NCI-H2171 treated with DMSO at 0.1 percent for 48 hours (cell line): ENCODE results near the gene ME1.

ENCODE experiments used
- DNase-seq: peaks from one replicate; lab custom pipeline; 2025; lab: John Stamatoyannopoulos, UW

Gene ME1

GRCh38 chr6:83190626-83191025 is 240.2 kb downstream of the ME1 start:
- DNase-seq = no peak

- DNase-seq = no peak
Measured at GRCh38 chr6:83188501-83188900, 242.3 kb downstream of the ME1 start.

- DNase-seq = no peak
Measured at GRCh38 chr6:83185096-83185495, 245.8 kb downstream of the ME1 start.

- no peak for DNase-seq
Measured at GRCh38 chr6:83183082-83183828, 247.6 kb downstream of the ME1 start.

- no peak for DNase-seq
Measured at GRCh38 chr6:83182114-83182513, 248.7 kb downstream of the ME1 start.

GRCh38 chr6:83180426-83180950 is 250.4 kb downstream of the ME1 start:
- no peak for DNase-seq

GRCh38 chr6:83176246-83176645 is 254.6 kb downstream of the ME1 start:
- no peak for DNase-seq

- DNase-seq = no peak
Measured at GRCh38 chr6:83169511-83169910, 261.3 kb downstream of the ME1 start.

- DNase-seq = no peak
Measured at GRCh38 chr6:83169106-83169505, 261.7 kb downstream of the ME1 start.

- DNase-seq = no peak
Measured at GRCh38 chr6:83168556-83168955, 262.3 kb downstream of the ME1 start.

GRCh38 chr6:83167726-83168278 is 263.0 kb downstream of the ME1 start:
- no peak for DNase-seq
